GM21423 (cell line): ENCODE data around the gene PWWP2B.

Source experiments
- ATAC-seq: cut with Tn5 transposase; IDR thresholded peaks from one replicate; pipeline ENCODE4 v1.9.1; 2021; ENCODE audit warnings: mild to moderate bottlenecking, moderate library complexity; ENCODE audit not compliant: unreplicated experiment

Gene PWWP2B

DNA sequence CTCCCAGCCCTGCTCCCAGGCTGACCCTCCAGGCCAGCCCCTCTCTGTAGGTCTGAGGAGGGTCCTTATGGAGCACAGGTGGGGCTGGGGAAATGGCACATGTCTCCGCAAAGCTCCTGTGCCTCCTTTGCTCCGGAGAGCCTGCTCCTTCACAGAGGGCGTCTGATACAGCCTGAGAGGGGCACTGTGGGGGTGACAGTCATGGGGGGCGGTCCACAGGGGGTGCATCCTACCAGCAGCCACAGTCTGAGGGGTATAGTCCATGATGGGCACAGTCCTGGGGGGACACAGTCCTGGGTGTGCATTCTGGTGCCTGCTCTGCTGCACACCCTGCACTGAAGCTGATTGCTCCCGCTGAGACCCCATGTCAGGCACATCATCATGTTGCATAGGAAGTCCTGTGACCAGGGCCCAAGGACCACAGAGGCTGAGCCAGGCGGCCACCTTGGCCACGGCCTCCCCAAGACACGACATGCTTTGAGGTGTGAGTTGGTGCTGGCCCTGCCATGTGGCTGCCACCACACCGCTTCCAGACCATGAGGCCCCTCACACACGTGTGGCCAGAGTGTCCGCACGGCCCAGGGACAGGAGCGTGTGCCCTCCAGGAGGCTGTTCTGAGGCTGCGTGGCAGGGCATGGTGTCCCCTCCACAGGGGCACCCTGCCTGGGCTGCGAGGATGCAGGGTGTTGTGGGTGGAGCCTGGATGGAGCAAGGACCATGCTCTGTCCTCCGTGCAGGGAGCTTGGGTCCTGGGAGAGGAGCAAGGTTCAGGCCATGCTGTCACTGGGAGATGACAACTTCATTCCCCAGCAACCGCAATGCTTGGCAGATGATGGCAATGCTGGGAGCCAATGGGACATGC, 59.2 kb downstream of the PWWP2B start:
- no peak for ATAC-seq

DNA sequence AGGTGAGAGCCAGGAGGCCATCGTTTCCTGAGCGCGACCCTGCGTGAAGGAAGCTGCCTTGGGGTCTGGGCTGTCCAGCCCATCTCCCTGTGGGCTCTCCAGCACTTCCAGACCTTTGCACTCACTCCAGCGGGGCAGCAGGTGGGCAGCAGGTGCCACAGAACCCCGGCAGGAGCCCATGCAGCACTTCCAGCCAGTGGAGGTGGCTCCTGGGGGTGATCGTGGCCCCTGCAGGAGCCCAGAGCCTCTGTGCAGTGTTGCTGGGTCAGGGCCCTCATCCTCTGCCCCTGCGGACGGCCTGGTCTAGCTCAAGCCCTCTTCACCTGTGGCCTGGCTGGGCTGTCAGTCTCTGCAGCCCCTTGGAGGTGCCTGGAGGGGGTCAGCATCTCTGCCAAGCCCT, 59.9 kb downstream of the PWWP2B start:
- ATAC-seq: no peak

DNA sequence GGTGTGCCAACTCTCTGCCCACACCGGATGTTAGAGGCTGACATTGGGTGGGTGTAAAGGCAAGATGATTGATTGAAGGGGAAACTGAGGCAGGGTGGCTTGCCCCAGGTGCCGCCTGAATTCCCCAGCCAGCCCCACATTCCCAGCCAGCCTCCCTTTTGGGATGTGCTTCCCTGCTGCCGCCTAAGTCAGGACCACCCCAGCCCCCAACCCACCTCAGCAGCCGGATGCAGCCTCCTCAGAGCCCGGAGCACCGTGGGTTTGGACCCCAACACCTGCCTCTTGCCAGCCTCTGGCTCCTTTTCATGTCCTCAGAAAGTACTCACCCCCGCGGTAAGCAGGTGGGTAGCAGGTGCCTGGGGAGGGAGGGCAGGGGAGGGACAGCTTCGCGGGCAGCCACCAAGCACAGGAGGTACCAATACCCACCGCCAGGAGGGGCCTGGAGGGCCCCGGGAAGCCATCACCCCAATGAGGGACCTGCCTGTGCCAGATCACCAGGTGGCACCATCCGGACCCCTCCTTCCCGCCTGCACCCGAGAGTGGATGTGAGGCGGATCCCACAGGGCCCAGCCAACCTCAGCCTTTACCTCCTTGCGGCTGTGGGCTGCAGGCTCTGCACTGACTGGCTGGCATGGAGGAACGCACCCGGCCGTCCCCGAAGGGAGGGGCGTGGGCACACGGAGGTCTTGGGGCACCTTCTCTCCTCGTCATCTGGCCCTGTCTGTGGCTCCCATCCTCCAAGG, 60.5 kb downstream of the PWWP2B start:
- no peak for ATAC-seq

DNA sequence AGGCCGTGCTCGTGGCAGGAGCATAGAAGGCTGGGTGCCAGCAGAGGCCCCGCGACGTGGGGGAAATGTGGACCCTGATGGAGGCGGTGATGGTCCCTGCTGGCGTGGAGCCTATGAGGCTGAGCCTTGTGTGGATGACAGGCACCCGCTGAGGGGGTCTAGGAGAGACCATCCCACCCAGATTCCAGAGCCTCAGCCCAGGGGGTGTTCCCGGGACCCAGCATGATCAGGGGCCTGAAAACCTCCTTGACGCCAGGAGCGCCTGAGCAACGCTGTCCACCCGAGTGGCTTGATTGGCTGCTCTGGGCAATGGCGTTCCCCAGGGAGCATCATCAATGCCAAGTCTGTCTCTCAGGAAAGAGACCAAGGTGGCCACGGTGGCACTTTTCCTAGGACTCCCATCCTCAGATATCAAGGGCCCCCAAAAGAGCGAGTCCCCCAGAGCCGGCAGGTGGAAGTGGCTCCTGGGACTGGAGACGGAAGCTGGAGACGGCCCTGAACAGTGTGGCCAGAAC, 61.1 kb downstream of the PWWP2B start:
- ATAC-seq: no peak

GRCh38 chr10:132458586-132459300, 61.7 kb downstream of the PWWP2B start:
- ATAC-seq: no peak

GRCh38 chr10:132459301-132460003, 62.5 kb downstream of the PWWP2B start:
- no peak for ATAC-seq

GRCh38 chr10:132460071-132460470, 63.1 kb downstream of the PWWP2B start:
- no peak for ATAC-seq

DNA sequence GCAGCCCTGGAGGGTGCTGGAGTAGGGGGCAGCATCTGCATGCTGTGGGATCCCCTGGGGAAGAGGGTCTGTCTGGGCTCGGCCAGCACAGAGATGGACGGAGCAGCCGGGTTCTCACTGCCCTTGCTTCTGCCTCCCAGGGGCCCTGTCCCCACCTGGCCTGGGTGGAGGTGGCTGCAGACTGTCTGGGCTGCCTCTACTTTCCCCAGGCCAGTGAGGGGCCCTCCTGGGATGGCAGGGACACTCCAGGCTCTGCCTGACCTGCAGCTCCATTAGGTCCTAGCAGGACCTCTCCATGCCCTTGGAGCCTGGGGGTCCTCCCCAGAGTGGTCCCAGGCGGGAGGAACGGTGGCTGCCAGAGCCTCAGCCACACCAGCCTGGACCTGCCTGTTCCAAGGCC, 63.7 kb downstream of the PWWP2B start:
- no peak for ATAC-seq

GRCh38 chr10:132461103-132461682, 64.2 kb downstream of the PWWP2B start:
- ATAC-seq: no peak

DNA sequence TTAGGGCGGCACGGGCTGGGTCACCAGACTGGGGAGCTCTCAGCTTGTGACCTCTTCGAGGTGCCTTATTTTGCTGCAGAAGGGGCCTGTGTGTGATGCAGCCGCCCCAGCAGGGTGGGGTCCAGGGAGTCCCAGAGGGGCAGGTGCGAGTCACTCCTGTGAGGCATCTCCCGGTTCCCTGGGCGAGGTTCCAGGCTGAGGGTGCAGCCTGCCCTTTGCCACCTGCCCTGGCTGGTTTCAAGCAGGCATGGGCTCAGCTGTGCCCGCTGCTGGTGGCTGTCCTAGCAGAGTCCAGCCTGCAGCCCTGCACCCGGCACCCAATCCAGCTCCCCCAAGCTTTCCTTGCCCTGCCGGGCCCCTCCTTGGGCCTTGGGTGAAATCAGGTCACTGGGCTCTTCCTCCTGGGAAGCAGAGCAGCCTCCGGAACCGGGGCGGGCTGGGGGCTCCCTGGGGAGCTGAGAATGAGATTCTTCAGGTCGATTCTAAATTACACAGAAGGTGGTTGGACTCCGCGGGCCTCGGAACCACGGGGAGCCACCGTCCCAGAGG, 64.8 kb downstream of the PWWP2B start:
- no peak for ATAC-seq

DNA sequence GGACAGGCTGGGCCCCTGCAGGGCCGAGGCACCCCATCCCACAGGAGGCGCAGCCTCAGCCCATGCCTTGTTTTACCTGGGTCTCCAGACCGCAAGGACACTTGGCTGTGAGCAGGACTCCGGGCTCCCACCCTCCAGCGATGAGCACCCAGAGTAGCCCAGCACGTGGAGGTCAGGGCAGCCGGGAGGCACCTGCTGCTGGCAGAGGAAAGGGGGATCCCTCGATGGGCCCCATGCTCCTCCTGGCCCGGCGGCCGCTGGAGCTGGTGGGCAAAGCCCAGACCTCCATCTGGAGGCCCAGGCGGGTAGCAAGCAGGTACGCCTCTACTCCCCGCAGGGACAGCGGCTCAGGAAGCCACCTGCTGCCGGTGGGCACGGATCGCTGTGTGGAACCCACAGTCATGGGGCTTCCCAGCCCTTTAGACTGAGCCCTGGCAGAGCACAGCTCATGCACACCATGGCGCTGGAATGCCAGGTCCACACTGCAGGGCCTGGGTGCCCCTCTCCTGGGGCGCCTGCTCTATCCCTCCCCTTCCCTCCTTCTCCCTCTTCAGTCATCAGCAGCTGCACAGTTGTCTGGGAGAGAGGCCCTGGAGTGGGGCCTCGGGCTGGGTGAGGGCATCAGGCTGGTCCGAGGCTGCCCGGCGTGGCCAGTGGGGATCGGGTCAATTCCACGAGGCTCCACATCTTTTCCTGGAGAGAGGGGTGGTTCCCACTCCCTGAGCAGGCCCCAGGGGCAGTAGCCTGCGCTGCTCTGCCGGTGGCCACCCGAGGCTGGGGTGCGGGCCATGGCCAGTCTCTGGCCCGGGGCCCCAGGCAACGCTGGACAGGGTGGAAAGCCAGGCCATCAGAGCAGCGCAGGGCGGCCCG, 65.7 kb downstream of the PWWP2B start:
- ATAC-seq: no peak

- ATAC-seq: no peak
These were observed 66.6 kb downstream of the PWWP2B start for GRCh38 chr10:132463333-132464255.

- no peak for ATAC-seq
These were observed 67.5 kb downstream of the PWWP2B start for GRCh38 chr10:132464256-132465192.

- ATAC-seq: no peak
These were observed 68.3 kb downstream of the PWWP2B start for GRCh38 chr10:132465193-132465888.

- no peak for ATAC-seq
These were observed 69.0 kb downstream of the PWWP2B start for GRCh38 chr10:132465889-132466519.
